IMR-90 (cell line): ENCODE measurements around the gene CNPY1. TPM values are rescaled to one million over a fixed set of nuclear protein-coding genes. Genes with fewer than 3 reads are reported as not detected.

ENCODE experiments used
- ATAC-seq: fragments of 200-7000 bp; cut with Tn5 transposase; 2 replicates; pipeline ENCODE4 v1.9.1; 2020; ENCODE audit warnings: low read depth, mild to moderate bottlenecking, moderate library complexity
- BruUV-seq: library from RNA; stranded (reverse); fragments of 400-500 nt; replicated peaks from 2 replicates; lab custom pipeline; 2021; lab: Mats Ljungman, UMichigan
- CTCF ChIA-PET: fragments of 300-600 bp; formaldehyde crosslinking; extraction: SDS; loops from one replicate; lab custom pipeline; 2021; ENCODE audit warnings: antibody characterized with exemption; lab: Yijun Ruan, JAX
- POLR2A ChIA-PET: fragments of 300-600 bp; sonication (Branson Sonifier 250); formaldehyde crosslinking; loops from one replicate; lab custom pipeline; 2022; ENCODE audit warnings: antibody characterized with exemption; ENCODE audit not compliant: unreplicated experiment; lab: Charles Lee
- DNase-seq: peaks from one replicate; pipeline ENCODE4 v3.0.0; 2013
- H2AFZ ChIP-seq: replicated peaks from 2 replicates; pipeline ENCODE3; 2013; ENCODE audit warnings: low read length, mild to moderate bottlenecking; ENCODE audit not compliant: poor library complexity
- H2AK5ac ChIP-seq: 2 replicates; pipeline ENCODE4 v1.6.1; 2013; ENCODE audit warnings: low read depth, low read length, inconsistent platforms
- H2AK9ac ChIP-seq: replicated peaks from 2 replicates; pipeline ENCODE3; 2013; ENCODE audit warnings: mild to moderate bottlenecking, low read depth, low read length, moderate library complexity; ENCODE audit not compliant: poor library complexity
- H2BK120ac ChIP-seq: 2 replicates; pipeline ENCODE4 v1.6.1; 2013; ENCODE audit warnings: low read depth, low read length, inconsistent platforms
- H2BK15ac ChIP-seq: 3 replicates; pipeline ENCODE4 v1.6.1; 2013; ENCODE audit warnings: low read depth, low read length, inconsistent platforms
- H2BK20ac ChIP-seq: 2 replicates; pipeline ENCODE4 v1.6.1; 2013; ENCODE audit warnings: low read depth, mild to moderate bottlenecking, inconsistent platforms, low read length, moderate library complexity
- H2BK5ac ChIP-seq: 2 replicates; pipeline ENCODE4 v1.6.1; 2013; ENCODE audit warnings: mild to moderate bottlenecking, low read depth, low read length, inconsistent platforms; ENCODE audit not compliant: poor library complexity, severe bottlenecking
- H3K14ac ChIP-seq: replicated peaks from 2 replicates; pipeline ENCODE4 v1.6.1; 2013; ENCODE audit warnings: low read depth, low read length, inconsistent platforms
- H3K18ac ChIP-seq: 2 replicates; pipeline ENCODE4 v1.6.1; 2013; ENCODE audit warnings: low read depth, low read length, control low read depth
- H3K23ac ChIP-seq: 2 replicates; pipeline ENCODE4 v1.6.1; 2013; ENCODE audit warnings: low read depth, low read length, inconsistent platforms
- H3K27ac ChIP-seq: 2 replicates; pipeline ENCODE4 v1.5.1; 2013; ENCODE audit warnings: mild to moderate bottlenecking, control low read depth, low read length; ENCODE audit not compliant: insufficient read depth
- H3K27me3 ChIP-seq: 2 replicates; pipeline ENCODE4 v1.6.1; 2013; ENCODE audit warnings: low read length; ENCODE audit not compliant: control insufficient read depth, insufficient read depth
- H3K36me3 ChIP-seq: 2 replicates; pipeline ENCODE4 v1.6.1; 2013; ENCODE audit warnings: low read length, mixed read lengths; ENCODE audit not compliant: control insufficient read depth, insufficient read depth
- H3K4ac ChIP-seq: 2 replicates; pipeline ENCODE4 v1.6.1; 2013; ENCODE audit warnings: low read depth, low read length, inconsistent platforms
- H3K4me1 ChIP-seq: 2 replicates; pipeline ENCODE4 v1.6.1; 2013; ENCODE audit warnings: low read length, mixed read lengths; ENCODE audit not compliant: control insufficient read depth, insufficient read depth
- H3K4me2 ChIP-seq: 2 replicates; pipeline ENCODE4 v1.6.1; 2013; ENCODE audit warnings: low read depth, mild to moderate bottlenecking, control low read depth, low read length, moderate library complexity
- H3K4me3 ChIP-seq: 2 replicates; pipeline ENCODE4 v1.5.1; 2013; ENCODE audit warnings: low read depth, mild to moderate bottlenecking, control low read depth, low read length, moderate library complexity; ENCODE audit not compliant: insufficient read depth
- H3K56ac ChIP-seq: 2 replicates; pipeline ENCODE4 v1.6.1; 2013; ENCODE audit warnings: low read length, inconsistent platforms; ENCODE audit not compliant: insufficient read depth; ENCODE audit errors: extremely low read depth
- H3K79me1 ChIP-seq, 2 experiments: 2 replicates each; pipeline ENCODE4 v1.6.1; 2013; ENCODE audit warnings: low read length in 2 of 2, inconsistent platforms in 1 of 2, low read depth in 1 of 2
- H3K9ac ChIP-seq: 2 replicates; pipeline ENCODE4 v1.6.1; 2013; ENCODE audit warnings: low read depth, low read length, control low read depth
- H3K9me1 ChIP-seq: 2 replicates; pipeline ENCODE4 v1.6.1; 2013; ENCODE audit warnings: low read length, inconsistent platforms; ENCODE audit not compliant: insufficient read depth
- H3K9me3 ChIP-seq: 2 replicates; pipeline ENCODE4 v1.6.1; 2013; ENCODE audit warnings: low read length; ENCODE audit not compliant: control insufficient read depth, insufficient read depth
- H4K20me1 ChIP-seq: 2 replicates; pipeline ENCODE4 v1.6.1; 2013; ENCODE audit warnings: low read length, inconsistent platforms; ENCODE audit not compliant: insufficient read depth
- H4K5ac ChIP-seq: 2 replicates; pipeline ENCODE4 v1.6.1; 2013; ENCODE audit warnings: mild to moderate bottlenecking, low read depth, low read length, control low read depth
- H4K8ac ChIP-seq, 2 experiments: 2 replicates each; pipeline ENCODE4 v1.6.1; 2013; ENCODE audit warnings: low read depth in 2 of 2, low read length in 2 of 2, control low read depth in 1 of 2, inconsistent platforms in 1 of 2
- H4K91ac ChIP-seq: 2 replicates; pipeline ENCODE4 v1.6.1; 2013; ENCODE audit warnings: low read depth, low read length, inconsistent platforms; ENCODE audit not compliant: insufficient read depth
- BHLHE40 ChIP-seq: fragments of 150-350 bp; IDR thresholded peaks from 2 replicates; pipeline ENCODE4 v1.6.1; 2016; ENCODE audit warnings: mild to moderate bottlenecking, low read depth, low read length
- CEBPB ChIP-seq: IDR thresholded peaks from 2 replicates; pipeline ENCODE4 v1.6.1; 2012; ENCODE audit warnings: low read depth, low read length, improper control_type of control experiment
- CHD1 ChIP-seq: IDR thresholded peaks from 2 replicates; pipeline ENCODE4 v1.6.1; 2012; ENCODE audit warnings: low read depth, low read length, improper control_type of control experiment
- CTCF ChIP-seq: conservative IDR thresholded peaks from 2 replicates; pipeline ENCODE4 v1.5.1; 2012; ENCODE audit warnings: mild to moderate bottlenecking, low read depth, low read length, improper control_type of control experiment
- FOS ChIP-seq: fragments of 150-350 bp; IDR thresholded peaks from 2 replicates; pipeline ENCODE4 v1.6.1; 2016; ENCODE audit warnings: low read depth, low read length
- MAFK ChIP-seq: IDR thresholded peaks from 2 replicates; pipeline ENCODE4 v1.6.1; 2012; ENCODE audit warnings: low read depth, low read length, improper control_type of control experiment
- MAZ ChIP-seq: IDR thresholded peaks from 2 replicates; pipeline ENCODE4 v1.6.1; 2012; ENCODE audit warnings: low read depth, mild to moderate bottlenecking, low read length, improper control_type of control experiment, moderate library complexity, borderline replicate concordance
- MXI1 ChIP-seq: IDR thresholded peaks from 2 replicates; pipeline ENCODE4 v1.6.1; 2012; ENCODE audit warnings: low read depth, mild to moderate bottlenecking, low read length, moderate library complexity, borderline replicate concordance
- NFE2L2 ChIP-seq: fragments of 150-350 bp; IDR thresholded peaks from 2 replicates; pipeline ENCODE4 v1.6.1; 2016; ENCODE audit warnings: low read depth, mild to moderate bottlenecking, low read length
- POLR2A ChIP-seq: IDR thresholded peaks from 2 replicates; pipeline ENCODE4 v1.6.1; 2012; ENCODE audit warnings: mild to moderate bottlenecking, low read depth, low read length
- RAD21 ChIP-seq: IDR thresholded peaks from 2 replicates; pipeline ENCODE4 v1.6.1; 2012; ENCODE audit warnings: low read length, improper control_type of control experiment
- RCOR1 ChIP-seq: IDR thresholded peaks from 2 replicates; pipeline ENCODE4 v1.6.1; 2012; ENCODE audit warnings: mild to moderate bottlenecking, low read length, improper control_type of control experiment; ENCODE audit not compliant: insufficient replicate concordance
- RFX5 ChIP-seq: IDR thresholded peaks from 2 replicates; pipeline ENCODE4 v1.8.0; 2012; ENCODE audit warnings: low read depth, mild to moderate bottlenecking, low read length, moderate library complexity
- SMC3 ChIP-seq: fragments of 150-350 bp; IDR thresholded peaks from 2 replicates; pipeline ENCODE4 v1.6.1; 2016; ENCODE audit warnings: low read depth, mild to moderate bottlenecking, antibody characterized with exemption, low read length, moderate library complexity
- USF2 ChIP-seq: fragments of 150-350 bp; IDR thresholded peaks from 2 replicates; pipeline ENCODE4 v1.6.1; 2017; ENCODE audit warnings: mild to moderate bottlenecking, antibody characterized with exemption, low read length, low read depth
- WGBS, 2 experiments: methylation state at CpG; one replicate each; pipeline versions ENCODE4 v1.1.5 to v1.1.7; 2013; ENCODE audit warnings: missing lambda C conversion rate in 2 of 2; ENCODE audit not compliant: insufficient read length in 1 of 2; ENCODE audit errors: extremely low coverage in 2 of 2; 5-methylcytosine and 5-hydroxymethylcytosine counted together
- dilution Hi-C: fragments of 300-500 bp; cut with HindIII; formaldehyde crosslinking; loops from one replicate; pipeline ENCODE4 v1.14.3; 2018; ENCODE audit warnings: low sequenced_read_pairs; ENCODE audit not compliant: unreplicated experiment
- in situ Hi-C: fragments of 300-500 bp; cut with MboI; formaldehyde crosslinking; loops from 3 replicates; pipeline ENCODE4 v1.14.3; 2019; ENCODE audit warnings: low sequenced_read_pairs, inconsistent platforms, mixed read lengths
- intact Hi-C: fragments of 100-400 bp; cut with micrococcal nuclease; formaldehyde crosslinking; loops from 2 replicates; pipeline ENCODE4 v1.10.0; 2022
- polyA plus RNA-seq, 3 experiments: library from polyadenylated mRNA; depleted of rRNA; stranded (reverse); fragments of >200 nt; gene quantifications; 2 replicates each; pipeline ENCODE4 v1.2.3, GENCODE V29; 2012; ENCODE audit warnings: low replicate concordance in 1 of 3
- total RNA-seq: library from RNA; depleted of rRNA; stranded (reverse); fragments of >200 nt; gene quantifications from 2 replicates; pipeline ENCODE4 v1.2.3, GENCODE V29; 2012

CNPY1 gene
- total and polyA plus RNA-seq, 2 of the 4 experiments (the other 2 are of a cell fraction): not detected

- Histone ChIP-seq H4K91ac (no peak overlapping the region), H3K18ac (no peak overlapping the region), H3K9me1 (no peaks in the 10 kb centered on the region; the same call in 1 of the 2 replicates), H3K36me3 (no peaks in the 10 kb centered on the region), H2BK15ac (no peak overlapping the region), H3K4me1 (no peaks in the 10 kb centered on the region), H3K4me3 (no peak overlapping the region), H3K27me3 (peaks cover 85% of the 10 kb centered on the region), H2BK20ac (no peak overlapping the region), H3K4me2 (no peak overlapping the region), H4K20me1 (no peaks in the 10 kb centered on the region), H2AK5ac (no peak overlapping the region), H4K8ac (no peak overlapping the region), H3K56ac (no peak overlapping the region), H3K9me3 (peaks cover 7% of the 10 kb centered on the region; the same call in 1 of the 2 replicates), H3K9ac (no peak overlapping the region), H2AK9ac (no peak overlapping the region), H3K4ac (no peak overlapping the region), H3K27ac (no peak overlapping the region), H3K23ac (no peak overlapping the region), H4K5ac (no peak overlapping the region), H3K79me1 (no peaks in the 10 kb centered on the region), H2BK120ac (no peak overlapping the region), H3K14ac (no peak overlapping the region), H2AFZ (no peak overlapping the region), H2BK5ac (no peak overlapping the region)
- ChIA-PET CTCF (no interaction called here), POLR2A (no interaction called here)
- in situ Hi-C loops: no loop called here
- intact Hi-C loops: loop anchor here (10.0 kb wide), 2 partner anchors 85 to 165 kb away; partner anchors contain the start of gene INSIG1
- WGBS, 2 experiments: 9% methylated on average over 14 of the region's 34 CpGs; no CpG with 5 or more reads in 1 of the 2 experiments
- no peak for DNase-seq
- dilution Hi-C loops: no loop called here
- BruUV-seq: no TSS peak
- ATAC-seq: no peak
- TF ChIP-seq SMC3: no peak
- no peak for TF ChIP-seq RFX5
- TF ChIP-seq CHD1: no peak
- no peak for TF ChIP-seq RCOR1
- no peak for TF ChIP-seq FOS
- TF ChIP-seq MAZ: no peak
- no peak for TF ChIP-seq POLR2A
- no peak for TF ChIP-seq CEBPB
- no peak for TF ChIP-seq NFE2L2
- no peak for TF ChIP-seq MAFK
- no peak for TF ChIP-seq MXI1
- TF ChIP-seq USF2: no peak
- no peak for TF ChIP-seq CTCF
- no peak for TF ChIP-seq BHLHE40
- TF ChIP-seq RAD21: no peak
These were observed 86.5 kb downstream of the CNPY1 start for GRCh38 chr7:155459700-155460461.
